ENCODE measurements around the gene BLMH. TPM values are rescaled to one million over a fixed set of nuclear protein-coding genes. Genes with fewer than 3 reads are reported as not detected.
A peak's percentile ranks its signal among the peaks of the same experiment; 100 is the strongest.

BLMH gene
- total and polyA plus RNA-seq, 4 donors: 20.0 to 37.8 (median 27.4) TPM

DNA sequence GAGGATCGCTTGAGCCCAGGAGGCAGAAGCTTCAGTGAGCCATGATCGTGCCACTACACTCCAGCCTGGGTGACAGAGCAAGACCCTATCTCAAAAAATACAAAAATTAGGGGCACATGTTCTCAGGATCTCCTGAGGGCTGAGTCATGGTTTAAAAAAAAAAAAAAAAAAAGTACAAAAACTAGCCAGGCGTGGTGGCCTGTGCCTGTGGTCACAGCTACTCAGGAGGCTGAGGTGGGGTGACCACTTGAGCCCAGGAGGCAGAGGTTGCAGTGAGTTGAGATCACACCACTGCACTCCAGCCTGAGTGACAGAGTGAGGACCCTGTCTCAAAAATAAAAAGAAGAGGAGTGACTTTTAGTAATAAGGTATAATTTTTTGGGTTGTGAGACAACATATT, 16.9 kb downstream of the BLMH start:
- intact Hi-C loops (cut with DNase I): loop anchor here in 1 of 2 donors (5.0 kb wide), 1 partner anchor 148 kb away; no protein-coding TSS in a partner anchor
- H3K9me3 ChIP-seq (ENCODE audit: control insufficient read depth, low read length): no peaks in the 10 kb centered on the region
- WGBS, 2 donors: 43 to 59% methylated on average over 3 of the region's 3 CpGs

DNA sequence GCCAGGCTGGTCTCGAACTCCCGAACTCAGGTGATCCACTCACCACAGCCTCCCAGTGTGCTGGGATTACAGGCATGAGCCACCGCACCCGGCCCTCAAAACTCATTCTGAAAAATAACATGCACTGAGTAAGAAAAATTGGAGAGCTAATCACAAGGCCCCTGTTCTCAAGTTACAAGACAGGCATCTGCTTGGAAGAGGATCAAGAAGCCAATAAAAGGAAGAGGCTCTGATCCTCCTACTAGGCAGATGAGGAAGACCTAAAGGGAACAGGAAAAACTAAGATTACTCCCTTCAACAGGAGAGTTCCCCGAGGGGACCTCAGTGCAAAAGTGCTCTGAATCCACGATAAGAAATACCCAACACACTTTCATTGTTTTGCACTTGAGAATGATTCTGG, 18.4 kb downstream of the BLMH start:
- no peak for ATAC-seq (ENCODE audit: low FRiP score)
- Histone ChIP-seq H3K9me3 (ENCODE audit: control insufficient read depth, low read length) (no peaks in the 10 kb centered on the region), H3K4me3 (ENCODE audit: low read length in 2 of 2) (no peak overlapping the region), H3K36me3 (ENCODE audit: control insufficient read depth in 1 of 2, insufficient read depth in 2 of 2, low read length in 1 of 2) (peaks cover 6 to 7% of the 10 kb centered on the region in 2 donors), H3K27ac (ENCODE audit: low read depth in 1 of 2, low read length in 2 of 2) (no peak overlapping the region), H3K4me1 (ENCODE audit: control insufficient read depth in 1 of 2, insufficient read depth in 2 of 2, low read length in 2 of 2) (peaks cover 0 to 4% of the 10 kb centered on the region in 2 donors), H3K27me3 (ENCODE audit: control insufficient read depth in 1 of 2, insufficient read depth in 2 of 2, low read length in 1 of 2) (no peaks in the 10 kb centered on the region)
- intact Hi-C loops (cut with DNase I): no loop called here
- no peak for DNase-seq
- WGBS, 2 donors: 78 to 83% methylated on average over 6 of the region's 6 CpGs

More for the DNA sequence above, 16.9 kb downstream of the BLMH start:
- ATAC-seq (ENCODE audit: low FRiP score) (no peak), DNase-seq (no peak)
- H3K27ac ChIP-seq (ENCODE audit: low read depth in 1 of 2, low read length in 2 of 2): no peak overlapping the region
- no peaks in the 10 kb centered on the region for H3K27me3 ChIP-seq (ENCODE audit: control insufficient read depth in 1 of 2, insufficient read depth in 2 of 2, low read length in 1 of 2)
- H3K4me3 ChIP-seq (ENCODE audit: low read length in 2 of 2): no peak overlapping the region
- H3K36me3 ChIP-seq (ENCODE audit: control insufficient read depth in 1 of 2, insufficient read depth in 2 of 2, low read length in 1 of 2): peaks cover 6 to 7% of the 10 kb centered on the region in 2 donors
- peaks cover 0 to 4% of the 10 kb centered on the region in 2 donors for H3K4me1 ChIP-seq (ENCODE audit: control insufficient read depth in 1 of 2, insufficient read depth in 2 of 2, low read length in 2 of 2)

DNA sequence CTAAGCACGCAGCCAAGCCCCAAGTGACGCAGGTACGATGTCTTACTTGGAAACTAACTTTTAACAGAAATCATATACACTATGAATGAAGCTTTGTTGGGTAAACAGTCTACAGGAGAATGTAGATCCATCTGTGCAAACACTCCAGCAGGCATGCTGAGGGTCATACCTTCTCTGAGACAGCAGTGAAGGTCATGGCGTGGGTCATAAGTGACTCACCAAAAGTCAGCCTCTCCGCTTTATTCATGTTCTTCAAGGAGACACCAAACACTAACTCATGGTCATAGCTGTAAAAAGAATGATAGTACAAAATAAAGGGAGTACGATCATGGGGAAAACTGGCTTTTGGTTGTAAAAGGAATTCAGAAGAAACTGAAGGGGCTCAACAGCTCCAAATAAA, 20.6 kb downstream of the BLMH start:
- DNase-seq (no peak), ATAC-seq (ENCODE audit: low FRiP score) (no peak)
- Histone ChIP-seq H3K4me3 (ENCODE audit: low read length in 2 of 2) (no peak overlapping the region), H3K36me3 (ENCODE audit: control insufficient read depth in 1 of 2, insufficient read depth in 2 of 2, low read length in 1 of 2) (peaks cover 6 to 7% of the 10 kb centered on the region in 2 donors), H3K4me1 (ENCODE audit: control insufficient read depth in 1 of 2, insufficient read depth in 2 of 2, low read length in 2 of 2) (peaks cover 0 to 4% of the 10 kb centered on the region in 2 donors), H3K27me3 (ENCODE audit: control insufficient read depth in 1 of 2, insufficient read depth in 2 of 2, low read length in 1 of 2) (no peaks in the 10 kb centered on the region), H3K27ac (ENCODE audit: low read depth in 1 of 2, low read length in 2 of 2) (no peak overlapping the region), H3K9me3 (ENCODE audit: control insufficient read depth, low read length) (no peaks in the 10 kb centered on the region)
- WGBS, 2 donors: 89 to 91% methylated on average over 6 of the region's 6 CpGs
- intact Hi-C loops (cut with DNase I): no loop called here

DNA sequence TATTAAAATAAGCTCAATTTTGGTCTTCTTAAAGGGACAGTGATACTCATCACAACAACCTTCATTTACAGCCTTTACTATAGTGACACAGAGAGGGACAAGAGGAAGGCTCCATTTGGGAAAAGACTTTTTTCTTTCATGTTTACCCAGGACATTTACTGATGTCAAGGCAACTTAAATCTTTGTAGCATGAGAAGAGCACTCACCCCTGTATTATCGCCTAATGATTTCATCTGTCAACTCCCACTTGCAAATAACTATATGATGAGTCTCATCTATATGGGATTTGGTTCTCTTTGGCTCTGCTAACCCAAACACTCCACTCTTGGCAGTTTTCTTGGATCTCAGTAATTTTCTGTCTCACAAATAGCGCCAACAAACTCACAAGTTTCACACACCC, 24.1 kb downstream of the BLMH start:
- WGBS, 2 donors: 94 to 95% methylated on average over 2 of the region's 2 CpGs
- Histone ChIP-seq H3K4me1 (ENCODE audit: control insufficient read depth in 1 of 2, insufficient read depth in 2 of 2, low read length in 2 of 2) (peaks cover 0 to 4% of the 10 kb centered on the region in 2 donors), H3K27ac (ENCODE audit: low read depth in 1 of 2, low read length in 2 of 2) (no peak overlapping the region), H3K27me3 (ENCODE audit: control insufficient read depth in 1 of 2, insufficient read depth in 2 of 2, low read length in 1 of 2) (no peaks in the 10 kb centered on the region), H3K4me3 (ENCODE audit: low read length in 2 of 2) (no peak overlapping the region), H3K9me3 (ENCODE audit: control insufficient read depth, low read length) (no peaks in the 10 kb centered on the region), H3K36me3 (ENCODE audit: control insufficient read depth in 1 of 2, insufficient read depth in 2 of 2, low read length in 1 of 2) (peaks cover 6 to 7% of the 10 kb centered on the region in 2 donors)
- intact Hi-C loops (cut with DNase I): no loop called here
- no peak for DNase-seq
- ATAC-seq (ENCODE audit: low FRiP score): no peak

DNA sequence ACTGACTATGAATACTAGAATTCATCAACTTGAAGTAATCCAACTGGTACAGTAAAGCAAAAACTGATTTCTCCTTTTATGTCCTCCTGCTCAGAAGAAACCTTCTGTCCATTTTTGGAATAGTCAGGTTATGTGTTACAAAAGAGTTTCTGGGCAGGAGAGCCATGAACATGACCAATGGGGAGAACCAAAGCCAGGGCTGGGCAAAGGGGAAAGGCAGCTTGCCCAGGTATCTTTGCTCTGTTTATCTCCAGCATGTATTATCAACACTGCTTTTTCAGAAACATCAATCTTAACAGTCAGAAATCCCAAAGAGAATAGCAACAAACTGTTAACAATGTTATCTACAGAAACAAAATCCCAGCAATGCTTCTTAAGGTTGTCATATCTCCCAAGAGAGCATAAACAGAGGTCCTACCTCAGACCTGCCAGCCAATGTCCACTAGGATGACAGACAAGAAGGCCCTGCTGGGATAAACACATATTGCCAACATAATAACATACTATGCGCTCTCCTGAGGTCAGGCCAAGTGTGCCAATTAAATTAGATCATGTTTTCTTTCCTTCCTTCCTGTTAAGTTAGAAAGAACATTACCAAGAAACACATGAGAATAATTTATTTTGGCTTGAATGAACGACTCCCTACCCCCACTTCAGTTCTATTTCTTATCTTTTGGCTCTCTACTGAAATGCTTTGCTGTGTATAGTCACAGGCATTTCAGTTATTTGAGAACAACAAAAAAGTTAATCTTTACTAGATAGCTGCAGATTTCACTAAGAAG, 28.0 kb downstream of the BLMH start:
- WGBS, 2 donors: 2 to 4% methylated on average over 2 of the region's 2 CpGs
- ATAC-seq (ENCODE audit: low FRiP score): peak; percentile 82
- DNase-seq: no peak
- H3K4me3 ChIP-seq (ENCODE audit: low read length in 2 of 2): no peak overlapping the region
- no peaks in the 10 kb centered on the region for H3K27me3 ChIP-seq (ENCODE audit: control insufficient read depth in 1 of 2, insufficient read depth in 2 of 2, low read length in 1 of 2)
- H3K27ac ChIP-seq (ENCODE audit: low read depth in 1 of 2, low read length in 2 of 2): peak overlapping the region; percentile 69 to 86
- H3K36me3 ChIP-seq (ENCODE audit: control insufficient read depth in 1 of 2, insufficient read depth in 2 of 2, low read length in 1 of 2): peaks cover 0 to 3% of the 10 kb centered on the region in 2 donors
- peaks cover 2 to 4% of the 10 kb centered on the region in 2 donors for H3K4me1 ChIP-seq (ENCODE audit: control insufficient read depth in 1 of 2, insufficient read depth in 2 of 2, low read length in 2 of 2)
- H3K9me3 ChIP-seq (ENCODE audit: control insufficient read depth, low read length): no peaks in the 10 kb centered on the region
- intact Hi-C loops (cut with DNase I): no loop called here

DNA sequence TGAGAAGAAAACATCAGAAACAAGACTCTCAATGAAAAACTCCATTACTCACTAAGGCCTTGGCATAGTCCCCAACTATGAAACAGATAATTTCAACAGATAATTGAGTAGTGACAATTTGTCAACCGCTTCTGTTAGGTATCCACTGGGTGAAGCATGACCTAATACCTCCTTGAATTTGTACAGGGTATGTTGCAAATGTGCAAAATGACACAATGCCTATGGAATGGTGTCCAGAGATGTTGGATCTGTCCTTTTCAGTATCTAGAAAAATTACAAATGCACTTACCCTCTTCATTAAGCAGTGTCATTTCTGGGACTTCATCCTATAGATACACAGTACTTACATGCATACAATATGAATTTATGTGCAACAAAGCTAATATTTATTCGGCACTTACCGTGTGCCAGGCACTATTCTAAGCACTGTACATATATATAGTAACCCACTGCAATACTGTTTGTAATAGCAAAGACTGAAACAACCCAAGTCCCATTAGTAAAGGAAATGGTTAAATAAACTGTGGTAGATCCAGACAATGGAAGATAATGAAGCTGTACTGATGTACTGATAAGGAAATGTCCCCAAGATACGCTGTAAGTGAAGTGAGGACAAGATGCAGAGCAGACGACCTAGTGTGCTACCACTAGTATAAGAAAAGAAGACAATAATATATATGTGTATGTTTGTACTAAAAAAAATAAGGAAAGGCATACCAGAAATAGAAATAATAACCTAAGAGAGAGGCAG, 34.8 kb downstream of the BLMH start:
- Histone ChIP-seq H3K36me3 (ENCODE audit: control insufficient read depth in 1 of 2, insufficient read depth in 2 of 2, low read length in 1 of 2) (peaks cover 4 to 6% of the 10 kb centered on the region in 2 donors), H3K4me3 (ENCODE audit: low read length in 2 of 2) (no peak overlapping the region), H3K27ac (ENCODE audit: low read depth in 1 of 2, low read length in 2 of 2) (no peak overlapping the region), H3K27me3 (ENCODE audit: control insufficient read depth in 1 of 2, insufficient read depth in 2 of 2, low read length in 1 of 2) (no peaks in the 10 kb centered on the region), H3K4me1 (ENCODE audit: control insufficient read depth in 1 of 2, insufficient read depth in 2 of 2, low read length in 2 of 2) (peaks cover 2 to 3% of the 10 kb centered on the region in 2 donors), H3K9me3 (ENCODE audit: control insufficient read depth, low read length) (no peaks in the 10 kb centered on the region)
- DNase-seq (no peak), ATAC-seq (ENCODE audit: low FRiP score) (no peak)
- WGBS, 2 donors: 51 to 64% methylated on average over 5 of the region's 5 CpGs
- intact Hi-C loops (cut with DNase I): no loop called here

DNA sequence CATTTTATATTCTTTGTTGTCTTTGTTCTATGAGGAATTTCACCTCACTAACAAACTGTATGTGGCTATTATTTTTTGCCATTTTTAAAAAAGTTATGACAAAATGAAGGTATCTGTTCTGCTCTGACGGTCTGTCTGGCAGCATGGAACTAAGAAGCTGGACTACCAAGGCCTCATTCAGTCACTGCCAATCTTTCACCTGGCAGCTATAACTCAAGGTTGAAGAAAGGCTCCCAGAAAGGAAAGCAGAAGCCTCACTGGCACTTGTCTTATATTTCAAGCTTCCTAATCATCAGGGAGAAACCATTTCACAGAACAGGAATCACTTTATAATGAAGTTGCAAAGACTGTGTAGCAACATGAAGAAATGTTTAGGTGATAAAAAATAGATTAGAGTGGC, 37.6 kb downstream of the BLMH start:
- H3K36me3 ChIP-seq (ENCODE audit: control insufficient read depth in 1 of 2, insufficient read depth in 2 of 2, low read length in 1 of 2): peaks cover 4 to 8% of the 10 kb centered on the region in 2 donors
- 35% methylated on average over 1 of the region's 1 CpG for WGBS, 2 donors

DNA sequence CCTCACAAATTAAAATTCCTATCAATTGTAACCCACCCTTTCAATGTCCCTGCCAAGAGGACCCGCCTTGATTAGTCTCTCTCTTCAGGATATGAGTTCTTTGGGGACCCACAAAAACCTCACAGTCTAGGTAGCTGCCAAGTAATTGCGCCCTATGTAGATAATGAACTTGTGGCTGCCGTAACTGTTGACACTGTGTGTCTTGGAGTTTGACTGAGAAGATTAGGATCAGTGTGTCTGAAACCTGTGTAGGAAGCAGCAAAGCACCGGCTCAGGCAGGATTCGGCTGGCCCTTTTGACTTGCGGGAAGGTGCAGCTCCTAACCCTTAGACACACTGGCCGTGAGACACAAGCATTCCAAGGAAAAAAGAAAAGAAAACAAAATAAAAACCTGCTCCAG, 38.4 kb downstream of the BLMH start:
- no peaks in the 10 kb centered on the region for H3K27me3 ChIP-seq (ENCODE audit: control insufficient read depth in 1 of 2, insufficient read depth in 2 of 2, low read length in 1 of 2)
- peaks cover 5 to 10% of the 10 kb centered on the region in 2 donors for H3K36me3 ChIP-seq (ENCODE audit: control insufficient read depth in 1 of 2, insufficient read depth in 2 of 2, low read length in 1 of 2)
- H3K27ac ChIP-seq (ENCODE audit: low read depth in 1 of 2, low read length in 2 of 2): no peak overlapping the region

More for the DNA sequence above, 37.6 kb downstream of the BLMH start:
- H3K4me3 ChIP-seq (ENCODE audit: low read length in 2 of 2): no peak overlapping the region
- H3K9me3 ChIP-seq (ENCODE audit: control insufficient read depth, low read length): no peaks in the 10 kb centered on the region
- intact Hi-C loops (cut with DNase I): no loop called here
- DNase-seq (no peak), ATAC-seq (ENCODE audit: low FRiP score) (no peak)
- peaks cover 2 to 3% of the 10 kb centered on the region in 2 donors for H3K4me1 ChIP-seq (ENCODE audit: control insufficient read depth in 1 of 2, insufficient read depth in 2 of 2, low read length in 2 of 2)
- H3K27me3 ChIP-seq (ENCODE audit: control insufficient read depth in 1 of 2, insufficient read depth in 2 of 2, low read length in 1 of 2): no peaks in the 10 kb centered on the region
- no peak overlapping the region for H3K27ac ChIP-seq (ENCODE audit: low read depth in 1 of 2, low read length in 2 of 2)

More for the DNA sequence above, 38.4 kb downstream of the BLMH start:
- WGBS, 2 donors: 58 to 60% methylated on average over 7 of the region's 7 CpGs
- intact Hi-C loops (cut with DNase I): no loop called here
- no peak for ATAC-seq (ENCODE audit: low FRiP score)
- Histone ChIP-seq H3K4me3 (ENCODE audit: low read length in 2 of 2) (no peak overlapping the region), H3K4me1 (ENCODE audit: control insufficient read depth in 1 of 2, insufficient read depth in 2 of 2, low read length in 2 of 2) (no peaks in the 10 kb centered on the region), H3K9me3 (ENCODE audit: control insufficient read depth, low read length) (no peaks in the 10 kb centered on the region)
- DNase-seq: no peak
